Mucosa of rectum (tissue), 2 donors: ENCODE measurements around the gene ETFRF1.

Experiments
- H3K27ac ChIP-seq, 2 donors: one replicate each; pipeline ENCODE4 v1.7.0; 2013; ENCODE audit warnings: inconsistent platforms in 2 of 2, low read depth in 2 of 2, low read length in 2 of 2
- H3K27me3 ChIP-seq, 2 donors: one replicate each; pipeline ENCODE4 v1.7.0; 2013; ENCODE audit warnings: low read length in 2 of 2; ENCODE audit not compliant: control insufficient read depth in 2 of 2, insufficient read depth in 2 of 2
- H3K36me3 ChIP-seq, 2 donors: one replicate each; pipeline ENCODE4 v1.7.0; 2013; ENCODE audit warnings: low read length in 2 of 2; ENCODE audit not compliant: control insufficient read depth in 2 of 2, insufficient read depth in 2 of 2
- H3K4me1 ChIP-seq, 2 donors: one replicate each; pipeline ENCODE4 v1.7.0; 2013; ENCODE audit warnings: low read length in 2 of 2, mild to moderate bottlenecking in 1 of 2; ENCODE audit not compliant: control insufficient read depth in 2 of 2, insufficient read depth in 2 of 2
- H3K4me3 ChIP-seq, 2 donors: one replicate each; pipeline ENCODE4 v1.7.0; 2013; ENCODE audit warnings: low read length in 2 of 2
- H3K9ac ChIP-seq, 2 donors: one replicate each; pipeline ENCODE4 v1.7.0; 2013; ENCODE audit warnings: low read length in 2 of 2, low read depth in 1 of 2, mild to moderate bottlenecking in 1 of 2
- H3K9me3 ChIP-seq, 2 donors: one replicate each; pipeline ENCODE4 v1.7.0; 2013; ENCODE audit warnings: low read length in 2 of 2; ENCODE audit not compliant: control insufficient read depth in 2 of 2
- donor health status: healthy.
- donor health status: Normal muscosa, but diverticular disease.

The ETFRF1 gene

GRCh38 chr12:25208554-25208953 is 13.5 kb downstream of the ETFRF1 start:
- Histone ChIP-seq H3K4me3 (no peak overlapping the region), H3K36me3 (peaks cover 11 to 15% of the 10 kb centered on the region in 2 donors), H3K27me3 (no peaks in the 10 kb centered on the region), H3K9ac (no peak overlapping the region), H3K27ac (no peak overlapping the region), H3K4me1 (no peaks in the 10 kb centered on the region), H3K9me3 (no peaks in the 10 kb centered on the region)

- H3K4me3 ChIP-seq, result no peak overlapping the region
- no peak overlapping the region for H3K27ac ChIP-seq
- peaks cover 3 to 6% of the 10 kb centered on the region in 2 donors for H3K36me3 ChIP-seq
- no peaks in the 10 kb centered on the region for H3K4me1 ChIP-seq
- no peaks in the 10 kb centered on the region for H3K9me3 ChIP-seq
- H3K27me3 ChIP-seq, result no peaks in the 10 kb centered on the region
- H3K9ac ChIP-seq, result no peak overlapping the region
These were observed 18.3 kb downstream of the ETFRF1 start for GRCh38 chr12:25213338-25213737.

- Histone ChIP-seq H3K27me3 (no peaks in the 10 kb centered on the region), H3K4me3 (no peak overlapping the region), H3K9ac (no peak overlapping the region), H3K9me3 (no peaks in the 10 kb centered on the region), H3K27ac (no peak overlapping the region), H3K36me3 (peaks cover 12 to 15% of the 10 kb centered on the region in 2 donors), H3K4me1 (no peaks in the 10 kb centered on the region)
These were observed 41.2 kb downstream of the ETFRF1 start for GRCh38 chr12:25236190-25236589.

- H3K36me3 ChIP-seq, result peaks cover 10 to 15% of the 10 kb centered on the region in 2 donors
- H3K4me3 ChIP-seq, result no peak overlapping the region
- no peaks in the 10 kb centered on the region for H3K27me3 ChIP-seq
- H3K4me1 ChIP-seq, result no peaks in the 10 kb centered on the region
- H3K9ac ChIP-seq, result no peak overlapping the region
- H3K9me3 ChIP-seq, result no peaks in the 10 kb centered on the region
- H3K27ac ChIP-seq, result no peak overlapping the region
These were observed 41.6 kb downstream of the ETFRF1 start for GRCh38 chr12:25236626-25237025.

GRCh38 chr12:25241167-25242020 is 46.4 kb downstream of the ETFRF1 start:
- Histone ChIP-seq H3K9ac (no peak overlapping the region), H3K4me3 (no peak overlapping the region), H3K9me3 (no peaks in the 10 kb centered on the region), H3K4me1 (peaks cover 3% of the 10 kb centered on the region in 2 donors), H3K27ac (no peak overlapping the region), H3K27me3 (no peaks in the 10 kb centered on the region), H3K36me3 (peaks cover 6 to 9% of the 10 kb centered on the region in 2 donors)

- H3K27ac ChIP-seq, result peak overlapping the region; percentile 62 to 69
- no peak overlapping the region for H3K9ac ChIP-seq
- peaks cover 3% of the 10 kb centered on the region in 2 donors for H3K4me1 ChIP-seq
- H3K4me3 ChIP-seq, result no peak overlapping the region
- H3K36me3 ChIP-seq, result peaks cover 0 to 4% of the 10 kb centered on the region in 2 donors
- no peaks in the 10 kb centered on the region for H3K9me3 ChIP-seq
- no peaks in the 10 kb centered on the region for H3K27me3 ChIP-seq
These were observed 48.1 kb downstream of the ETFRF1 start for GRCh38 chr12:25242981-25243679.

- peaks cover 0 to 4% of the 10 kb centered on the region in 2 donors for H3K36me3 ChIP-seq
- H3K4me1 ChIP-seq, result peaks cover 3% of the 10 kb centered on the region in 2 donors
- no peaks in the 10 kb centered on the region for H3K9me3 ChIP-seq
- H3K4me3 ChIP-seq, result no peak overlapping the region
- peak overlapping the region; percentile 62 to 69 for H3K27ac ChIP-seq
- H3K27me3 ChIP-seq, result no peaks in the 10 kb centered on the region
- H3K9ac ChIP-seq, result no peak overlapping the region
These were observed 48.6 kb downstream of the ETFRF1 start for GRCh38 chr12:25243680-25243990.

GRCh38 chr12:25245491-25245890 is 50.5 kb downstream of the ETFRF1 start:
- Histone ChIP-seq H3K9me3 (no peaks in the 10 kb centered on the region), H3K9ac (no peak overlapping the region), H3K4me3 (no peak overlapping the region), H3K27ac (no peak overlapping the region), H3K27me3 (no peaks in the 10 kb centered on the region), H3K4me1 (peaks cover 11 to 13% of the 10 kb centered on the region in 2 donors), H3K36me3 (peaks cover 0 to 4% of the 10 kb centered on the region in 2 donors)

GRCh38 chr12:25248137-25248536 is 53.1 kb downstream of the ETFRF1 start:
- H3K27me3 ChIP-seq, result no peaks in the 10 kb centered on the region
- H3K27ac ChIP-seq, result no peak overlapping the region
- peaks cover 0 to 4% of the 10 kb centered on the region in 2 donors for H3K36me3 ChIP-seq
- no peaks in the 10 kb centered on the region for H3K9me3 ChIP-seq
- no peak overlapping the region for H3K4me3 ChIP-seq
- peaks cover 10 to 13% of the 10 kb centered on the region in 2 donors for H3K4me1 ChIP-seq
- H3K9ac ChIP-seq, result no peak overlapping the region

- H3K4me3 ChIP-seq, result no peak overlapping the region
- H3K9ac ChIP-seq, result no peak overlapping the region
- no peaks in the 10 kb centered on the region for H3K27me3 ChIP-seq
- H3K9me3 ChIP-seq, result no peaks in the 10 kb centered on the region
- peaks cover 0 to 3% of the 10 kb centered on the region in 2 donors for H3K36me3 ChIP-seq
- H3K27ac ChIP-seq, result no peak overlapping the region
- peaks cover 10% of the 10 kb centered on the region in 2 donors for H3K4me1 ChIP-seq
These were observed 53.7 kb downstream of the ETFRF1 start for GRCh38 chr12:25248732-25249131.
